Peyer's patch (tissue), 4 donors: ENCODE data around the gene RHOF.

ENCODE experiments used
- CTCF ChIP-seq, 6 experiments: fragments of 450-650 bp in 4 of 6; fragments of 200-600 bp in 2 of 6; sonication (generic) in 1 of 6; IDR thresholded peaks; one replicate each; pipeline ENCODE4 v1.5.1; 2017 to 2019; ENCODE audit warnings: antibody characterized with exemption in 6 of 6, mild to moderate bottlenecking in 3 of 6, moderate library complexity in 1 of 6
- POLR2A ChIP-seq, 2 donors: fragments of 450-650 bp; IDR thresholded peaks; one replicate each; pipeline ENCODE4 v1.5.1; 2017; ENCODE audit warnings: antibody characterized with exemption in 2 of 2, mild to moderate bottlenecking in 2 of 2, moderate library complexity in 2 of 2

- TF ChIP-seq CTCF (IDR thresholded peaks at IDR 0.05) (no peak), POLR2A (IDR thresholded peaks at IDR 0.05) (no peak)
Observed at GRCh38 chr12:121806009-121806545, 12.6 kb upstream of the RHOF start.
